Thymus (tissue), 11 donors: Measurements from ENCODE around the gene ABCA13. TPM values are rescaled to one million over a fixed set of nuclear protein-coding genes. Genes with fewer than 3 reads are reported as not detected.

Source experiments
- DNase-seq, 9 donors: peaks; one replicate each; pipeline ENCODE4 v3.0.0-alpha.2; 2013; ENCODE audit warnings: low spot score in 9 of 9, low read depth in 6 of 9, missing footprints in 1 of 9
- H3K27ac ChIP-seq, 2 donors: one replicate each; pipeline ENCODE4 v1.5.1; 2013; ENCODE audit warnings: control low read depth in 1 of 2, low read depth in 1 of 2, low read length in 1 of 2, mild to moderate bottlenecking in 1 of 2, moderate library complexity in 1 of 2
- H3K27me3 ChIP-seq, 2 donors: one replicate each; pipeline ENCODE4 v1.5.1; 2013; ENCODE audit warnings: low read length in 1 of 2; ENCODE audit not compliant: control insufficient read depth in 2 of 2, insufficient read depth in 1 of 2
- H3K36me3 ChIP-seq, 2 donors: one replicate each; pipeline ENCODE4 v1.5.1; 2013; ENCODE audit warnings: low read length in 1 of 2, mild to moderate bottlenecking in 1 of 2, moderate library complexity in 1 of 2; ENCODE audit not compliant: control insufficient read depth in 2 of 2, insufficient read depth in 2 of 2
- H3K4me1 ChIP-seq, 2 donors: one replicate each; pipeline ENCODE4 v1.5.1; 2013; ENCODE audit warnings: low read length in 2 of 2; ENCODE audit not compliant: control insufficient read depth in 2 of 2, insufficient read depth in 2 of 2
- H3K4me3 ChIP-seq, 2 donors: one replicate each; pipeline ENCODE4 v1.5.1; 2013; ENCODE audit warnings: low read length in 2 of 2, control low read depth in 1 of 2, mild to moderate bottlenecking in 1 of 2
- H3K9me3 ChIP-seq, 2 donors: one replicate each; pipeline ENCODE4 v1.5.1; 2013; ENCODE audit warnings: low read length in 1 of 2, mild to moderate bottlenecking in 1 of 2; ENCODE audit not compliant: control insufficient read depth in 2 of 2, insufficient read depth in 1 of 2
- WGBS: extraction: QIAGEN DNeasy Blood & Tissue Kit; methylation state at CpG from one replicate; pipeline ENCODE4 v1.1.7; 2013; 5-methylcytosine and 5-hydroxymethylcytosine counted together
- polyA plus RNA-seq: library from polyadenylated mRNA; stranded (reverse); fragments of 200-250 nt; gene quantifications from one replicate; pipeline ENCODE4 v1.2.3, GENCODE V29; 2013
- total RNA-seq: library from RNA; stranded (reverse); fragments of 120-200 nt; gene quantifications from one replicate; pipeline ENCODE4 v1.2.4, GENCODE V29; 2013
- donor health status: healthy.

Gene ABCA13
- total and polyA plus RNA-seq, 2 donors: 0.76 to 0.91 TPM

- Histone ChIP-seq H3K4me1 (no peaks in the 10 kb centered on the region), H3K9me3 (no peaks in the 10 kb centered on the region), H3K4me3 (no peak overlapping the region), H3K27ac (no peak overlapping the region), H3K36me3 (no peaks in the 10 kb centered on the region), H3K27me3 (no peaks in the 10 kb centered on the region)
- DNase-seq: no peak
- WGBS: 96% methylated on average over 12 of the region's 12 CpGs
Measured at GRCh38 chr7:48309720-48310119, 138.5 kb downstream of the ABCA13 start.

GRCh38 chr7:48311464-48312100 lies 140.3 kb downstream of the ABCA13 start:
- 95% methylated on average over 6 of the region's 6 CpGs for WGBS
- Histone ChIP-seq H3K36me3 (no peaks in the 10 kb centered on the region), H3K9me3 (no peaks in the 10 kb centered on the region), H3K27me3 (no peaks in the 10 kb centered on the region), H3K4me1 (no peaks in the 10 kb centered on the region), H3K27ac (no peak overlapping the region), H3K4me3 (no peak overlapping the region)
- no peak for DNase-seq

- DNase-seq: no peak
- WGBS: 94% methylated on average over 1 of the region's 1 CpG
- no peaks in the 10 kb centered on the region for H3K36me3 ChIP-seq
- H3K27me3 ChIP-seq: no peaks in the 10 kb centered on the region
- H3K4me3 ChIP-seq: no peak overlapping the region
- no peaks in the 10 kb centered on the region for H3K4me1 ChIP-seq
- no peak overlapping the region for H3K27ac ChIP-seq
- no peaks in the 10 kb centered on the region for H3K9me3 ChIP-seq
Measured at GRCh38 chr7:48312151-48312550, 140.9 kb downstream of the ABCA13 start.

GRCh38 chr7:48316768-48317167 lies 145.5 kb downstream of the ABCA13 start:
- WGBS: 93% methylated on average over 3 of the region's 3 CpGs
- Histone ChIP-seq H3K4me3 (no peak overlapping the region), H3K27ac (no peak overlapping the region), H3K4me1 (no peaks in the 10 kb centered on the region), H3K36me3 (no peaks in the 10 kb centered on the region), H3K27me3 (no peaks in the 10 kb centered on the region), H3K9me3 (no peaks in the 10 kb centered on the region)
- no peak for DNase-seq

- Histone ChIP-seq H3K36me3 (no peaks in the 10 kb centered on the region), H3K9me3 (peaks cover 0 to under 1% of the 10 kb centered on the region in 2 donors), H3K27me3 (no peaks in the 10 kb centered on the region), H3K4me1 (no peaks in the 10 kb centered on the region), H3K4me3 (no peak overlapping the region), H3K27ac (no peak overlapping the region)
- 96% methylated on average over 3 of the region's 3 CpGs for WGBS
- DNase-seq: no peak
Measured at GRCh38 chr7:48317360-48317759, 146.1 kb downstream of the ABCA13 start.

GRCh38 chr7:48321319-48322010 lies 150.2 kb downstream of the ABCA13 start:
- H3K36me3 ChIP-seq: no peaks in the 10 kb centered on the region
- peaks cover 1 to 3% of the 10 kb centered on the region in 2 donors for H3K9me3 ChIP-seq
- H3K27me3 ChIP-seq: no peaks in the 10 kb centered on the region
- H3K4me3 ChIP-seq: no peak overlapping the region
- no peaks in the 10 kb centered on the region for H3K4me1 ChIP-seq
- no peak overlapping the region for H3K27ac ChIP-seq
- DNase-seq: no peak
- 98% methylated on average over 8 of the region's 8 CpGs for WGBS

GRCh38 chr7:48337012-48337621 lies 165.9 kb downstream of the ABCA13 start:
- peak in 3 of 9 donors; percentile 2 to 31 (median 15) for DNase-seq
- no peaks in the 10 kb centered on the region for H3K4me1 ChIP-seq
- 90% methylated on average over 5 of the region's 5 CpGs for WGBS
- no peak overlapping the region for H3K27ac ChIP-seq
- H3K36me3 ChIP-seq: no peaks in the 10 kb centered on the region
- H3K4me3 ChIP-seq: no peak overlapping the region
- H3K27me3 ChIP-seq: no peaks in the 10 kb centered on the region
- peaks cover 0 to under 1% of the 10 kb centered on the region in 2 donors for H3K9me3 ChIP-seq

GRCh38 chr7:48337781-48338180 lies 166.5 kb downstream of the ABCA13 start:
- Histone ChIP-seq H3K36me3 (no peaks in the 10 kb centered on the region), H3K4me1 (no peaks in the 10 kb centered on the region), H3K4me3 (no peak overlapping the region), H3K9me3 (peaks cover 0 to 1% of the 10 kb centered on the region in 2 donors), H3K27ac (no peak overlapping the region), H3K27me3 (no peaks in the 10 kb centered on the region)
- DNase-seq: no peak
- 93% methylated on average over 3 of the region's 3 CpGs for WGBS

- no peak for DNase-seq
- Histone ChIP-seq H3K4me1 (no peaks in the 10 kb centered on the region), H3K9me3 (no peaks in the 10 kb centered on the region), H3K27me3 (no peaks in the 10 kb centered on the region), H3K27ac (no peak overlapping the region), H3K4me3 (no peak overlapping the region), H3K36me3 (no peaks in the 10 kb centered on the region)
- 92% methylated on average over 5 of the region's 5 CpGs for WGBS
Measured at GRCh38 chr7:48347230-48347825, 176.1 kb downstream of the ABCA13 start.
